Fibroblast of lung (primary cell): ENCODE measurements around the gene RNF123. TPM values are rescaled to one million over a fixed set of nuclear protein-coding genes. Genes with fewer than 3 reads are reported as not detected.

Experiments used
- DNase-seq, 2 donors: peaks; one replicate each; pipeline versions ENCODE4 v3.0.0 to v3.0.0-alpha.2; 2010; ENCODE audit warnings: low read depth in 2 of 2
- H2AFZ ChIP-seq: 2 replicates; pipeline ENCODE4 v1.5.1; 2012; ENCODE audit warnings: low read length, control low read depth, inconsistent platforms
- H3K27ac ChIP-seq: 2 replicates; pipeline ENCODE4 v1.5.1; 2011; ENCODE audit warnings: low read length, control low read depth; ENCODE audit not compliant: insufficient read depth
- H3K27me3 ChIP-seq: 2 replicates; pipeline ENCODE4 v1.5.1; 2011; ENCODE audit warnings: mild to moderate bottlenecking, low read length; ENCODE audit not compliant: control insufficient read depth, insufficient read depth
- H3K36me3 ChIP-seq: 2 replicates; pipeline ENCODE4 v1.5.1; 2011; ENCODE audit warnings: low read length; ENCODE audit not compliant: control insufficient read depth, insufficient read depth
- H3K4me1 ChIP-seq: 2 replicates; pipeline ENCODE4 v1.5.1; 2011; ENCODE audit warnings: low read length; ENCODE audit not compliant: control insufficient read depth, insufficient read depth; ENCODE audit errors: extremely low read depth
- H3K4me2 ChIP-seq: 2 replicates; pipeline ENCODE4 v1.5.1; 2011; ENCODE audit warnings: low read length, control low read depth; ENCODE audit not compliant: insufficient read depth; ENCODE audit errors: extremely low read depth
- H3K4me3 ChIP-seq, 4 experiments: fragments of 200-600 bp in 1 of 4; sonication (generic) in 1 of 4; replicated peaks in 1 of 4; 2 replicates each; pipeline ENCODE4 v1.5.1; 2011 to 2016; ENCODE audit warnings: low read length in 4 of 4, low read depth in 3 of 4, mild to moderate bottlenecking in 3 of 4, control low read depth in 2 of 4, inconsistent platforms in 1 of 4, mixed read lengths in 1 of 4; ENCODE audit not compliant: insufficient read depth in 1 of 4; ENCODE audit errors: control extremely low read depth in 1 of 4
- H3K79me2 ChIP-seq: 2 replicates; pipeline ENCODE4 v1.5.1; 2012; ENCODE audit warnings: mild to moderate bottlenecking, low read length, inconsistent platforms; ENCODE audit not compliant: control insufficient read depth, insufficient read depth
- H3K9ac ChIP-seq: 2 replicates; pipeline ENCODE4 v1.5.1; 2011; ENCODE audit warnings: mild to moderate bottlenecking, low read length, control low read depth; ENCODE audit not compliant: insufficient read depth
- H3K9me3 ChIP-seq: 2 replicates; pipeline ENCODE4 v1.5.1; 2012; ENCODE audit warnings: low read depth, low read length; ENCODE audit not compliant: control insufficient read depth, insufficient read depth
- H4K20me1 ChIP-seq: 2 replicates; pipeline ENCODE4 v1.5.1; 2011; ENCODE audit warnings: low read length; ENCODE audit not compliant: control insufficient read depth, insufficient read depth; ENCODE audit errors: extremely low read depth
- EZH2 ChIP-seq: IDR thresholded peaks from 2 replicates; pipeline ENCODE4 v1.5.1; 2012; ENCODE audit warnings: low read length, control low read depth, mild to moderate bottlenecking; ENCODE audit errors: missing control alignments
- polyA plus RNA-seq, 2 donors: library from polyadenylated mRNA; depleted of rRNA in 1 of 2; stranded (reverse) in 1 of 2; unstranded in 1 of 2; fragments of >200 nt; gene quantifications; 2 replicates each; pipeline ENCODE4 v1.2.1, GENCODE V29; 2011 to 2012; ENCODE audit warnings: missing spikeins in 1 of 2
- total RNA-seq: library from RNA; depleted of rRNA; stranded (reverse); fragments of >200 nt; gene quantifications from 2 replicates; pipeline ENCODE4 v1.2.1, GENCODE V29; 2014
- TF ChIP-seq, protein P1 (sequence below), 2 donors: IDR thresholded peaks in 1 of 2; conservative IDR thresholded peaks in 1 of 2; 1 replicate in 1 of 2; 2 replicates in 1 of 2; pipeline ENCODE4 v1.5.1; 2011 to 2012; ENCODE audit warnings: low read length in 2 of 2, control low read depth in 1 of 2, inconsistent platforms in 1 of 2, low read depth in 1 of 2, mild to moderate bottlenecking in 1 of 2

The RNF123 gene
- total and polyA plus RNA-seq, 2 donors (not counting 1 experiment from before 2014, with no cell fraction given): 16.5 to 27.1 TPM

DNA sequence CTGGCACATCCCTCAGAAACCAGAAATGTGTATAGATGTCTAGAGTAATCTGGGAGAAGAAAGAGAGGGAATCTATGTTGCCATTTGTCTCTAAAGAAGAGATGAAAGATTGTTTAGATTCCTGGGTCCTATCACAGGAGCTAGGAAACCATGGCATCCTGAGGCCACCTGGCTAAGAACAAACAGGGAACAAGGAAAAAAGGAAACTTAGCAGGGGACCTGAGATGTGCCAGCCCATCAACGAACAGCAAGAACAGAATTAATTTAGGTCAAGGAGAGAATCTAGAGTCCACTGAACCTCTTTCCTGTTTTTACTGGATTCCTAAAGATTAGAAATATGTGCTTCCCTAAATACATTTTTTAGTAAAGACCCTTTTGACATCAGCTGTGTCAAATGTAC, 66.7 kb downstream of the RNF123 start:
- no peak overlapping the region for H3K4me3 ChIP-seq
- peaks cover 1% of the 10 kb centered on the region for H4K20me1 ChIP-seq
- no peak overlapping the region for H2AFZ ChIP-seq
- no peaks in the 10 kb centered on the region for H3K4me1 ChIP-seq
- H3K9me3 ChIP-seq: no peaks in the 10 kb centered on the region
- H3K4me2 ChIP-seq: no peak overlapping the region
- no peaks in the 10 kb centered on the region for H3K36me3 ChIP-seq
- no peak for TF ChIP-seq EZH2
- TF ChIP-seq, protein P1, sequence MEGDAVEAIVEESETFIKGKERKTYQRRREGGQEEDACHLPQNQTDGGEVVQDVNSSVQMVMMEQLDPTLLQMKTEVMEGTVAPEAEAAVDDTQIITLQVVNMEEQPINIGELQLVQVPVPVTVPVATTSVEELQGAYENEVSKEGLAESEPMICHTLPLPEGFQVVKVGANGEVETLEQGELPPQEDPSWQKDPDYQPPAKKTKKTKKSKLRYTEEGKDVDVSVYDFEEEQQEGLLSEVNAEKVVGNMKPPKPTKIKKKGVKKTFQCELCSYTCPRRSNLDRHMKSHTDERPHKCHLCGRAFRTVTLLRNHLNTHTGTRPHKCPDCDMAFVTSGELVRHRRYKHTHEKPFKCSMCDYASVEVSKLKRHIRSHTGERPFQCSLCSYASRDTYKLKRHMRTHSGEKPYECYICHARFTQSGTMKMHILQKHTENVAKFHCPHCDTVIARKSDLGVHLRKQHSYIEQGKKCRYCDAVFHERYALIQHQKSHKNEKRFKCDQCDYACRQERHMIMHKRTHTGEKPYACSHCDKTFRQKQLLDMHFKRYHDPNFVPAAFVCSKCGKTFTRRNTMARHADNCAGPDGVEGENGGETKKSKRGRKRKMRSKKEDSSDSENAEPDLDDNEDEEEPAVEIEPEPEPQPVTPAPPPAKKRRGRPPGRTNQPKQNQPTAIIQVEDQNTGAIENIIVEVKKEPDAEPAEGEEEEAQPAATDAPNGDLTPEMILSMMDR (conservative IDR thresholded peaks at IDR 0.05 in 1 of 2, IDR thresholded peaks at IDR 0.05 in 1 of 2; ENCODE audit: low read depth in 1 of 2, low read length in 2 of 2): no peak
- no peaks in the 10 kb centered on the region for H3K27me3 ChIP-seq
- peaks cover 43% of the 10 kb centered on the region for H3K79me2 ChIP-seq
- no peak for DNase-seq
- H3K27ac ChIP-seq: no peak overlapping the region
- H3K9ac ChIP-seq: no peak overlapping the region

DNA sequence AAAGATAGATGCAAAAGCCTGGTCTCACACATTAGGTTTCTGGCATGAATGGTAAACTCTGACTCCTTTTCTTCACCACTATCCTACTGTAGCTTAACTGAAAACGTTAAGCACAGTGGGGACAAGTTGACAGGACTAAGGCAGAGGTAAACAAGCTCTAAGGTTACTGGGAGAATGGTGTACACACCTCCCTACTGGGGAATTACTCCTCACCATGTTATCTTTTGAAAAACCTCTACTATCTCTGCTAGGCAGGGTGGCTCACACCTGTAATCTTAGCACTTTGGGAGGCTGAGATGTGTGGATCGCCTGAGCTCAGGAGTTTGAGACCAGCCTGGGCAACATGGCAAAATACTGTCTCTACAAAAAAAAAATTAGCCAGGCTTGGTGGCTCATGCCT, 67.8 kb downstream of the RNF123 start:
- no peaks in the 10 kb centered on the region for H4K20me1 ChIP-seq
- H3K27me3 ChIP-seq: no peaks in the 10 kb centered on the region
- H3K79me2 ChIP-seq: peaks cover 48% of the 10 kb centered on the region
- no peak for DNase-seq
- H3K27ac ChIP-seq: no peak overlapping the region
- no peaks in the 10 kb centered on the region for H3K9me3 ChIP-seq
- H3K36me3 ChIP-seq: no peaks in the 10 kb centered on the region
- no peak overlapping the region for H3K4me3 ChIP-seq
- TF ChIP-seq EZH2: no peak
- TF ChIP-seq, protein P1 (conservative IDR thresholded peaks at IDR 0.05 in 1 of 2, IDR thresholded peaks at IDR 0.05 in 1 of 2; ENCODE audit: low read depth in 1 of 2, low read length in 2 of 2): no peak
- no peak overlapping the region for H2AFZ ChIP-seq
- H3K4me2 ChIP-seq: no peak overlapping the region
- H3K4me1 ChIP-seq: no peaks in the 10 kb centered on the region
- no peak overlapping the region for H3K9ac ChIP-seq

DNA sequence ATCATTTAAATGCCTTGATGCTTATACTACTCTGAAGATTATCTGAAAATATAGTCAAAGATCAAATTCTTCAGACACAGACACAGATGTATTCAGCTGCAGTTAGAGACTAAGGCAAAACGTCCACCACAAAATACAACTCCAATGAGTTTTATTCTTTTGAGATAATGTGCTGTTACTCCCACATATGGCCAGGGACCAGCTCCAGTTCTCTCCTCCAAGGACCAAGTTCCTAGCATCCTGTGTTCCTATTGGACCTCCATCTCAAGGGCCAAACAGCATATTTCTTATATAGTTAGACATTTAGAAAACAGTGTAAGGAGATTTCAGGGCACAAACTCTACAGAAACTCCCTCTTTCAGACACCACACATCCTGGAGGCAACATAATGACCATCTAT, 69.9 kb downstream of the RNF123 start:
- DNase-seq: no peak
- Histone ChIP-seq H3K9ac (no peak overlapping the region), H3K79me2 (peaks cover 44% of the 10 kb centered on the region)

More for the DNA sequence above, 69.9 kb downstream of the RNF123 start:
- Histone ChIP-seq H3K27me3 (no peaks in the 10 kb centered on the region), H3K4me2 (no peak overlapping the region), H3K27ac (no peak overlapping the region), H3K4me1 (no peaks in the 10 kb centered on the region), H3K9me3 (no peaks in the 10 kb centered on the region), H3K36me3 (no peaks in the 10 kb centered on the region), H3K4me3 (no peak overlapping the region), H2AFZ (no peak overlapping the region), H4K20me1 (no peaks in the 10 kb centered on the region)
- no peak for TF ChIP-seq EZH2
- TF ChIP-seq, protein P1 (conservative IDR thresholded peaks at IDR 0.05 in 1 of 2, IDR thresholded peaks at IDR 0.05 in 1 of 2; ENCODE audit: low read depth in 1 of 2, low read length in 2 of 2): no peak
